Lung (tissue), 12 donors: ENCODE data around the gene SFXN5. TPM values are rescaled to one million over a fixed set of nuclear protein-coding genes. Genes with fewer than 3 reads are reported as not detected.

Experiments used
- ATAC-seq: fragments of 200-7000 bp; cut with Tn5 transposase; one replicate; pipeline ENCODE4 v1.9.1; 2020; ENCODE audit warnings: moderate number of reproducible peaks; ENCODE audit not compliant: insufficient read depth, low FRiP score
- DNase-seq, 3 donors: peaks; one replicate each; pipeline ENCODE4 v3.0.0-alpha.2; 2013 to 2017
- H3K27ac ChIP-seq, 2 donors: one replicate each; pipeline ENCODE4 v1.5.1; 2013; ENCODE audit warnings: mild to moderate bottlenecking in 2 of 2, moderate library complexity in 2 of 2, control low read depth in 1 of 2, inconsistent platforms in 1 of 2, low read depth in 1 of 2, low read length in 1 of 2
- H3K27me3 ChIP-seq, 3 donors: one replicate each; pipeline ENCODE4 v1.5.1; 2013; ENCODE audit warnings: low read length in 2 of 3; ENCODE audit not compliant: control insufficient read depth in 3 of 3, insufficient read depth in 3 of 3
- H3K36me3 ChIP-seq, 4 donors: one replicate each; pipeline ENCODE4 v1.5.1; 2013; ENCODE audit warnings: low read length in 4 of 4, mild to moderate bottlenecking in 1 of 4, moderate library complexity in 1 of 4; ENCODE audit not compliant: control insufficient read depth in 4 of 4, insufficient read depth in 4 of 4
- H3K4me1 ChIP-seq, 5 donors: one replicate each; pipeline ENCODE4 v1.5.1; 2013; ENCODE audit warnings: low read length in 5 of 5, mild to moderate bottlenecking in 2 of 5, moderate library complexity in 1 of 5; ENCODE audit not compliant: control insufficient read depth in 5 of 5, insufficient read depth in 5 of 5
- H3K4me3 ChIP-seq: one replicate; pipeline ENCODE4 v1.5.1; 2013; ENCODE audit warnings: mild to moderate bottlenecking, control low read depth, moderate library complexity
- H3K9ac ChIP-seq, 2 donors: one replicate each; pipeline ENCODE4 v1.5.1; 2013; ENCODE audit warnings: low read length in 2 of 2, control low read depth in 1 of 2; ENCODE audit not compliant: insufficient read depth in 1 of 2
- H3K9me3 ChIP-seq, 4 donors: one replicate each; pipeline ENCODE4 v1.5.1; 2013; ENCODE audit warnings: low read length in 3 of 4, mild to moderate bottlenecking in 1 of 4, moderate library complexity in 1 of 4; ENCODE audit not compliant: control insufficient read depth in 4 of 4, insufficient read depth in 3 of 4
- CTCF ChIP-seq: IDR thresholded peaks from 2 replicates; pipeline ENCODE4 v1.5.1; 2012; ENCODE audit warnings: mild to moderate bottlenecking; ENCODE audit errors: control extremely low read depth, extremely low read depth
- WGBS, 2 donors: extraction: QIAGEN DNeasy Blood & Tissue Kit; methylation state at CpG; one replicate each; pipeline ENCODE4 v1.1.7; 2013; 5-methylcytosine and 5-hydroxymethylcytosine counted together
- polyA plus RNA-seq, 2 donors: library from polyadenylated mRNA; stranded (reverse); fragments of 200-250 nt; gene quantifications; one replicate each; pipeline ENCODE4 v1.2.1, GENCODE V29; 2013
- total RNA-seq, 2 donors: library from RNA; depleted of rRNA in 1 of 2; stranded (reverse); fragments of >200 nt in 1 of 2; gene quantifications; one replicate each; pipeline ENCODE4 v1.2.1, GENCODE V29; 2014 to 2021
- donor health status: control.
- donor health status: control.
- donor health status: Bipolar disorder and iron deficiency.
- donor health status: healthy.
- donor health status: DM: yes; HTN: yes; CAD: no.

SFXN5 gene
- total and polyA plus RNA-seq, 4 donors: 8.3 to 15.6 (median 9.6) TPM

- Histone ChIP-seq H3K4me1 (peaks cover 0 to 5% (median 0%) of the 10 kb centered on the region in 5 donors), H3K27ac (no peak overlapping the region)
- ATAC-seq: no peak
Measured at GRCh38 chr2:72932805-72933204, 138.7 kb downstream of the SFXN5 start.

GRCh38 chr2:72932045-72932740 is 139.3 kb downstream of the SFXN5 start:
- Histone ChIP-seq H3K36me3 (no peaks in the 10 kb centered on the region), H3K4me3 (no peak overlapping the region), H3K9me3 (no peaks in the 10 kb centered on the region), H3K9ac (no peak overlapping the region), H3K27ac (no peak overlapping the region), H3K4me1 (peaks cover 0 to 5% (median 0%) of the 10 kb centered on the region in 5 donors), H3K27me3 (peaks cover 0 to 34% (median 31%) of the 10 kb centered on the region in 3 donors)
- ATAC-seq: no peak
- TF ChIP-seq CTCF: no peak
- 44 to 45% methylated on average over 5 of the region's 5 CpGs for WGBS, 2 donors
- peak in 2 of 3 donors; percentile 17 to 38 for DNase-seq

More at GRCh38 chr2:72932805-72933204, 138.7 kb downstream of the SFXN5 start:
- no peaks in the 10 kb centered on the region for H3K9me3 ChIP-seq
- H3K9ac ChIP-seq: no peak overlapping the region
- peaks cover 0 to 28% (median 25%) of the 10 kb centered on the region in 3 donors for H3K27me3 ChIP-seq
- WGBS, 2 donors: 88 to 89% methylated on average over 4 of the region's 4 CpGs
- no peak overlapping the region for H3K4me3 ChIP-seq
- no peak for TF ChIP-seq CTCF
- no peak for DNase-seq
- H3K36me3 ChIP-seq: no peaks in the 10 kb centered on the region

- H3K36me3 ChIP-seq: no peaks in the 10 kb centered on the region
- no peak for ATAC-seq
- DNase-seq: no peak
- H3K9me3 ChIP-seq: no peaks in the 10 kb centered on the region
- no peak overlapping the region for H3K27ac ChIP-seq
- H3K9ac ChIP-seq: no peak overlapping the region
- WGBS, 2 donors: 89 to 94% methylated on average over 14 of the region's 14 CpGs
- peaks cover 0 to 5% (median 0%) of the 10 kb centered on the region in 5 donors for H3K4me1 ChIP-seq
- peaks cover 2 to 42% (median 39%) of the 10 kb centered on the region in 3 donors for H3K27me3 ChIP-seq
- H3K4me3 ChIP-seq: no peak overlapping the region
- no peak for TF ChIP-seq CTCF
Measured at GRCh38 chr2:72931280-72931910, 140.1 kb downstream of the SFXN5 start.
